Cardiac fibroblast (primary cell): ENCODE results near the gene SESN2.

ENCODE experiments used
- DNase-seq, 2 donors: peaks; one replicate each; pipeline versions ENCODE4 v3.0.0 to v3.0.0-alpha.2; 2010; ENCODE audit warnings: low read depth in 2 of 2
- H3K4me3 ChIP-seq, 2 donors: replicated peaks in 1 of 2; 1 replicate in 1 of 2; 2 replicates in 1 of 2; pipeline ENCODE4 v1.5.1; 2011; ENCODE audit warnings: low read depth in 2 of 2, low read length in 2 of 2, mild to moderate bottlenecking in 2 of 2, moderate library complexity in 1 of 2
- CTCF ChIP-seq: IDR thresholded peaks from one replicate; pipeline ENCODE4 v1.5.1; 2011; ENCODE audit warnings: low read depth, mild to moderate bottlenecking, low read length, inconsistent platforms

The SESN2 gene

DNA sequence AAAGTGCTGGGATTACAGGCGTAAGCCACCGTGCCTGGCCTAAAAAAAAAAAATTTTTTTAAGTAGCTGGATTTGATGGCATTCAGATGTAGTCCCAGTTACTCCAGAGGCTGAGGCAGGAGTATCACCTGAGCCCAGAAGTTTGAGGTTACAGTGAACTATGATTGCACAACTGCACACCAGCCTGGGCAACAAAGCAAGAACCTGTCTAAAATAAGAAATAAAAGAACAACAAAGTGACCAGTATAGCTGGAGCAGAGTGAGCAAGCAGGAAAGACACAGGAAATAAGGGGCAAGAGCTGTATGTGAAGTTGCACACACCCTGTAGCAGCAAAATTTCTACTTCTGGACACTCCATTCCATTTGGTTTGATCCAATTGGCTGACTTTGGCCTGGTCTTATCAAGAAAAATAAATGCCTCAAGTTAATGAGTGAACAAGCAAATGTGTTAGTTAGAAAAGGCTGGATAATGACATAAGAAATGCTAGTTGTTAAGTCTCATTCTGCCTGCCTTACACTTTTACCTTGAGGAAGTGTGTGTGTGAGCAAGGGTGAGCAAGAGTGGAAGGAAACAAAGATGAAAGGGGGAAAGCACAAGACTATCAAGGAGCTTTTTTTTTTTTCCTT, 15.5 kb upstream of the SESN2 start:
- no peak for DNase-seq
- no peak for TF ChIP-seq CTCF
- no peak overlapping the region for H3K4me3 ChIP-seq

DNA sequence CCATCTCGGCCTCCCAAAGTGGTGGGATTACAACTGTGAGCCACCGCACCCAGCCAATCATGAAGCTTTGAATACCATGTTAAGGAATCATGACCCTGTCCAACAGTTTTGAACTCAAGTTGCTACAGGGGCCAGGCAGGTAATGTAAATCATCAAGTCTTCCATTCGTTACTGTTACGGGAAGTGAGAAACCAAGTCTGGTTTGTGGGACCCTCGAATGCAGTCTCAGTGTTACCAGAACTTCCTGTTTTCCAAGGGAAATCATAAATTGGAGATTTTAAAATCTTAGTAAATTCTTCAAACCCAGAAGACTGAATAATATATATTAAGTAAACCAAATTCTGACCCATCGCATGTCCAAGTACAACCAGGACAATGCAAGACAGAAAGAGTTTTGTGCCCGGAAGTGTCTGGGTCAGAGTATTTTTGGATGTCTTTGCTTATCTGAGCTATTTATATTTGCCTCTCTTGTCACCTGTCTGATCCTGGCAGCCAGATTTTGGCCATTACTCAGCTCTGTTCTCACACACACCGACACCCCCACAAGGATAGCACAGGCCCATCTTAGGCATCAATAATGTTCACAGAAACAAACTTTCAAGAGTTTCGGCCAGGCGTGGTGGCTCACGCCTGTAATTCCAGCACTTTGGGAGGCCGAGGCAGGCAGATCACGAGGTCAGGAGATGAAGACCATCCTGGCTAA, 14.6 kb upstream of the SESN2 start:
- no peak overlapping the region for H3K4me3 ChIP-seq
- TF ChIP-seq CTCF: no peak

GRCh38 chr1:28246427-28246832, 12.9 kb upstream of the SESN2 start:
- peak; percentile 53 to 64 for DNase-seq
- H3K4me3 ChIP-seq: peak overlapping the region; percentile 52 to 60
- no peak for TF ChIP-seq CTCF

More for the DNA sequence above, 14.6 kb upstream of the SESN2 start:
- DNase-seq: no peak

- peak overlapping the region in 1 of 2 donors; percentile 39 for H3K4me3 ChIP-seq
- no peak for DNase-seq
- no peak for TF ChIP-seq CTCF
Measured at GRCh38 chr1:28247612-28248272, 11.6 kb upstream of the SESN2 start.

DNA sequence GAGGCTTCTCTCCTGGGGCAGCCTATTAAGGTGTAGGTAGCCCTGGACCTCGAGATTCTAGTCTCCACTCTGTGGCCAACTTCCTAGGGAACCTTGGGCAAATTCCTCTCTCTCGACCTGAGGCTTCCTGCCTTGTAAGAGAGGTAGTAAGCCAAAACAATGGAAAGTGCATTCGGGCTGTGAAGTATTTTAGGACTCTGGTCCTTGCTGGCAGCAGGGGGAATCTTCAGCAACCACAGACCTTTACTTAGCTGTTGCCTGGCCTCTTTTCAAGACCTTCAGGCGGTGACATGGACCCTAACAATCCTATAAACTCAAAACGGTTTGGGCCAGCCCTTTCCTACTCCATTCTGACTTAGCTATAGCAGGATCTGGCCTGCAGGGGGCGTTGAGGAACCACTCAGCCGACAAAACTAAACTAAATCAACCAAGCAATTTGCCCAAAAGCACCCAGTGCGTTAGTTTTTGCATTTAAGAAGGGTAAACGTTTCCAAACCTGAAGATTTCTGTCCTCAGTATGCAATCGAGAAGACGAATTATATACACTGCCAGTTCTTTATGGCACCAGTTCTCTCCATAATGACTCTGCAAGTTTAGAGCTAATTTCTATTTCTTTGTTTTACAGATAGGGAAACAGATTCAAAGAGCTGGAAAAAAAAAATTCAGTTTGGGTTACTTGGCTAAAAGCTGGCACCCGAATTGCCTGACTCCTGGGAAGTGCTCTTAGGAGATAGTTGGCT, 10.9 kb upstream of the SESN2 start:
- peak; percentile 95 for TF ChIP-seq CTCF
- peak; percentile 87 to 89 for DNase-seq
- peak overlapping the region in 1 of 2 donors; percentile 0 for H3K4me3 ChIP-seq

- H3K4me3 ChIP-seq: peak overlapping the region in 1 of 2 donors; percentile 0
- peak; percentile 74 to 76 for DNase-seq
- no peak for TF ChIP-seq CTCF
Measured at GRCh38 chr1:28249013-28249865, 10.1 kb upstream of the SESN2 start.
